Measurements from ENCODE around the gene ADH5.
"Not testable (repeated sequence)": the region's sequence is repeated elsewhere in the genome, so short reads cannot be mapped to it uniquely, and the experiment has no call there.

DNA sequence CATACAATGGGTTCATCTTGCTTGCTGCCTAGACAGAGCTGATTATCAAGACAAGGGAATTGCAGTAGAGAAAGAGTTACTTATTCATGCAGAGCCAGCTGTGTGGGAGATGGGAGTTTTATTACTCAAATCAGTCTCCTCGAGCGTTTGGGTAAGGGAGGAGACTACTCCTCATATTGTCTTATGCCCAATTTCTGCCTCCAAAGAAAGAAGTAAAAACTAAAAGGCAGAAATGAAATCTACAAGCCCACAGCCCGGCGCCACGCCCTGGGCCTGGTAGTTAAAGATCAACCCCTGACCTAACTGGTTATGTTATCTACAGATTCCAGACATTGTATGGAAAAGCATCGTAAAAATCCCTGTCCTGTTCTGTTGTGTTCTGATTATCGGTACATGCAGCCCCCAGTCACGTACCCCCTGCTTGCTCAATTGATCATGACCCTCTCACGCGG is 64.8 kb downstream of the ADH5 start:
- not testable (repeated sequence) for TF ChIP-seq EZH2 (IDR thresholded peaks at IDR 0.05; ENCODE audit: insufficient read depth, poor library complexity, severe bottlenecking); EZH2phosphoT487 (IDR thresholded peaks at IDR 0.05; ENCODE audit: insufficient read depth, low read depth)

All from GM23248 (cell line).